HL-60 (cell line): ENCODE data around the gene NR2F1.

Source experiments
- CTCF ChIP-seq: IDR thresholded peaks from one replicate; pipeline ENCODE4 v1.5.1; 2011; ENCODE audit warnings: low read length, control low read depth, inconsistent platforms; ENCODE audit not compliant: insufficient read depth
- GABPA ChIP-seq: IDR thresholded peaks from 2 replicates; pipeline ENCODE4 v1.6.1; 2012; ENCODE audit warnings: low read depth
- POLR2AphosphoS5 ChIP-seq: IDR thresholded peaks from 2 replicates; pipeline ENCODE4 v1.6.1; 2012; ENCODE audit warnings: low read depth

GRCh38 chr5:93596310-93596675 is 13.3 kb downstream of the NR2F1 start:
- no peak for TF ChIP-seq CTCF
- no peak for TF ChIP-seq GABPA
- no peak for TF ChIP-seq POLR2AphosphoS5
